Effector CD4-positive, alpha-beta T cell (primary cell): ENCODE results near the gene CBLC.

Experiments used
- DNase-seq: peaks from one replicate; pipeline ENCODE4 v3.0.0-alpha.2; 2020

The CBLC gene

GRCh38 chr19:44803442-44804428 lies 26.0 kb downstream of the CBLC start:
- DNase-seq = no peak

GRCh38 chr19:44806291-44806690 lies 28.6 kb downstream of the CBLC start:
- no peak for DNase-seq

GRCh38 chr19:44807162-44807561 lies 29.5 kb downstream of the CBLC start:
- DNase-seq = no peak

GRCh38 chr19:44807652-44808462 lies 30.2 kb downstream of the CBLC start:
- DNase-seq = no peak

GRCh38 chr19:44808463-44809371 lies 31.0 kb downstream of the CBLC start, which contains the start of gene BCAM:
TSS of gene BCAM (plus strand) at chr19:44809103. CDS start at chr19:44809125, 22 bp downstream.
- DNase-seq = no peak

- DNase-seq = no peak
These were observed 32.0 kb downstream of the CBLC start for GRCh38 chr19:44809577-44810233.

- DNase-seq = no peak
These were observed 32.8 kb downstream of the CBLC start for GRCh38 chr19:44810234-44811121.

- no peak for DNase-seq
These were observed 33.4 kb downstream of the CBLC start for GRCh38 chr19:44811122-44811419.

- no peak for DNase-seq
These were observed 34.5 kb downstream of the CBLC start for GRCh38 chr19:44812142-44812718.

GRCh38 chr19:44813070-44813840 lies 35.6 kb downstream of the CBLC start:
- no peak for DNase-seq

GRCh38 chr19:44813841-44814470 lies 36.3 kb downstream of the CBLC start:
- DNase-seq = no peak

GRCh38 chr19:44814517-44814916 lies 36.8 kb downstream of the CBLC start:
- DNase-seq = no peak

GRCh38 chr19:44816301-44816700 lies 38.6 kb downstream of the CBLC start:
- DNase-seq = no peak

- DNase-seq = no peak
These were observed 40.2 kb downstream of the CBLC start for GRCh38 chr19:44817725-44818465.

- DNase-seq = no peak
These were observed 40.9 kb downstream of the CBLC start for GRCh38 chr19:44818466-44819031.

GRCh38 chr19:44819246-44819832 lies 41.6 kb downstream of the CBLC start:
- no peak for DNase-seq
